GM19238 (cell line): ENCODE data around the gene UPF2.
"Not testable (repeated sequence)": the region's sequence is repeated elsewhere in the genome, so short reads cannot be mapped to it uniquely, and the experiment has no call there.

Experiments used
- DNase-seq: peaks from one replicate; pipeline ENCODE4 v3.0.0; 2011; ENCODE audit warnings: low spot score; ENCODE audit not compliant: insufficient read length

UPF2 gene

GRCh38 chr10:12045596-12045995 is 3.0 kb upstream of the UPF2 start:
- no peak for DNase-seq

- peak; percentile 24 for DNase-seq
Observed at GRCh38 chr10:12042409-12042796, 206 bp downstream of the UPF2 start.

- DNase-seq = peak; percentile 18
Observed at GRCh38 chr10:12041766-12042408, 722 bp downstream of the UPF2 start.

- no peak for DNase-seq
Observed at GRCh38 chr10:12036073-12036655, 6.4 kb downstream of the UPF2 start.

GRCh38 chr10:12031404-12031803 is 11.2 kb downstream of the UPF2 start:
- no peak for DNase-seq

GRCh38 chr10:12027539-12027938 is 15.1 kb downstream of the UPF2 start:
- DNase-seq = peak; percentile 13

GRCh38 chr10:12025591-12025990 is 17.0 kb downstream of the UPF2 start:
- DNase-seq = no peak

GRCh38 chr10:12022580-12023257 is 19.9 kb downstream of the UPF2 start:
- DNase-seq = no peak

- DNase-seq = no peak
Observed at GRCh38 chr10:12020574-12020973, 22.0 kb downstream of the UPF2 start.

- DNase-seq = no peak
Observed at GRCh38 chr10:12019283-12019971, 23.2 kb downstream of the UPF2 start.

- DNase-seq = no peak
Observed at GRCh38 chr10:12018438-12019282, 23.9 kb downstream of the UPF2 start.

GRCh38 chr10:12013926-12014325 is 28.7 kb downstream of the UPF2 start:
- DNase-seq = no peak

GRCh38 chr10:12013391-12013790 is 29.2 kb downstream of the UPF2 start:
- not testable (repeated sequence) for DNase-seq

- no peak for DNase-seq
Observed at GRCh38 chr10:12010353-12010752, 32.3 kb downstream of the UPF2 start.

- DNase-seq = not testable (repeated sequence)
Observed at GRCh38 chr10:12008842-12009241, 33.8 kb downstream of the UPF2 start.

- no peak for DNase-seq
Observed at GRCh38 chr10:12006671-12007070, 35.9 kb downstream of the UPF2 start.

- DNase-seq = no peak
Observed at GRCh38 chr10:11993834-11994468, 48.7 kb downstream of the UPF2 start.

- DNase-seq = no peak
Observed at GRCh38 chr10:11988924-11989323, 53.7 kb downstream of the UPF2 start.

- peak; percentile 12 for DNase-seq
Observed at GRCh38 chr10:11986593-11987216, 55.9 kb downstream of the UPF2 start.

GRCh38 chr10:11982253-11982652 is 60.4 kb downstream of the UPF2 start:
- no peak for DNase-seq
